GM18520 (cell line): Measurements from ENCODE around the gene TRIM67.
"Not testable (repeated sequence)": the region's sequence is repeated elsewhere in the genome, so short reads cannot be mapped to it uniquely, and the experiment has no call there.

ENCODE experiments used
- ATAC-seq: cut with Tn5 transposase; IDR thresholded peaks from one replicate; pipeline ENCODE4 v1.9.1; 2021; ENCODE audit not compliant: unreplicated experiment

Gene TRIM67

DNA sequence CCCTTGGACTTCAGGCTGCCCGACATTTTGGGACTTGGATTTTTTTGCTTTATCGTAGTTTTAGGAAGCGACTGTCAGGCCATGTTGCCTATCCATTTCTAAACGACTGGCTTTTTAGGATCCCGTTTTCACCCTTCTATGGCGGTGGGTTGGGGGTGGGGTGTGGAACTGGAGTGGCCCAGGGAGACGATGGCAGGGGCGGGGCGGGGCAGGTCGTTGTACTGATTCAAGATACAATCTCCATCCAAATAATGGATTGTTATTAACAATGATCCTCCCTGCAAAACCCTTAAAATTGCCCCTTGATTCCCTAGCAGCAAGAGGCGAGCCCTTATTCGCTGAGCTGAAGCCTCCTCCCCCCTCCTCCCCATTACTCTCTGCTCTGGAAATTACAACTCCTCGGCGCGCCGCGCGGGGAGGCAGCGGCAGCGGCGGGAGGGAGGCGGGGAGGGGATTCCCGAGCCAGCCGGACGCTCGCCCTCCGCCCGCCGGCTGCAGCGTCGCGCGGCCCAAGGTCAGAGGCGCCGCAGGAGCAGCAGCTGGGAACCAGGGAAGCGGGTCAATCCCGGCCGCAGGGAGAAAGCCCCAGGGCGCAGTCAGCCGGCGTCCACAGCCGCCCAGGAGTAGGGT lies at the start of gene TRIM67:
TRIM67 (plus strand) TSS at position 392 of the 630 bp plus-strand sequence. CDS start 912 bp downstream, outside the sequence.
- ATAC-seq: no peak

DNA sequence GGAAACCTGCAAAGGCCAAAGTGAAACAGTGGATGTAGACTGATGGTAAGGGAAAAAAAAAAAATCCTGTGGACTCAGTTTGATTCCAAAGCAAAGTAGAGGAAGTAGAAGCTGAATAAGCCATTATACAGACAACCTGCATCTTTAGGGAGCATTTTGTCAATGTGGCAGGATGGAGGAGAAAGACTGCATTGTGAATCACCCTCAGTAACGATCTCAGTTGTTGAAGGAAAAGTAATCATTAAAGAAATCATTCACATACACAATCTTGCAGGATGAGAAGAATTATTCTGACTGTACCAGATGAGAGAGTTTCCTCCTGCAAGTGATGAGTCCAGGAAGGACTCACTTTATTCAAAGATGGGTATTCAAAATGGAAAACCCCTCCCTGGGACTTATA lies 45.1 kb upstream of the TRIM67 start:
- ATAC-seq: no peak

DNA sequence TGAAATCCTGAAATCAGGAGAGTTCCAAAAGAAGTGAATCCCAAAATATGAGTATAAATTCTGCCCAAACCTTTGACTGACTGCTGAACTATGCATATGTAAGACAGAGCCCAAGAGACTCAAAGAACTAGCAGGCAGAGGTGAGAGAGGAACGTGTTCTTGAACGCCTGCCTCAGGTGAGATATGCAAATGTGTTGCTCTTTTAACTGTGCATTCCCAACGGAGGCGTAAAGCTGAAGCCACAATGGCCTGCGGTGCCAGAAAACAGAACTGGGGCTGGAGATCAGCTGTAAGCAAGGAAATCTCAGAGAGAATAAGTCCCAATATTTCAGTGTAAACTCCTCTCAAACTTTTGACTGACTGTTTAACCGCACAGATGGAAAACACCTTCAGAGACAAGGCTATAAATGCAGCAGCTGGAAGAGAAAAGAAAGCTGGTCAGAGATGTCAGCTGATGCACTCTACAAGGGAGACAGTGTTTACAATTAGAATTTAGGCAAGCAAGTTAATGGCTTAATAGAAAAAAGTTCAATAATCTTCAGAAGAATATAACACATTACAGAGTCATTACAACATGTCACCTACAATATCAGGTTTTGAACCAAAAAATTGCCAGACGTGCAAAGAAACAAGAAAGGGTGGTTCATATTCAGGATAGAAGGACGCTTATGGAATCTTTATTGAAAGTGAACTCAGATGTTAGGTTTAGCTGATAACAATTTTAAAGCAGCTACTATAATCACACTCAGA lies 43.0 kb upstream of the TRIM67 start:
- no peak for ATAC-seq

DNA sequence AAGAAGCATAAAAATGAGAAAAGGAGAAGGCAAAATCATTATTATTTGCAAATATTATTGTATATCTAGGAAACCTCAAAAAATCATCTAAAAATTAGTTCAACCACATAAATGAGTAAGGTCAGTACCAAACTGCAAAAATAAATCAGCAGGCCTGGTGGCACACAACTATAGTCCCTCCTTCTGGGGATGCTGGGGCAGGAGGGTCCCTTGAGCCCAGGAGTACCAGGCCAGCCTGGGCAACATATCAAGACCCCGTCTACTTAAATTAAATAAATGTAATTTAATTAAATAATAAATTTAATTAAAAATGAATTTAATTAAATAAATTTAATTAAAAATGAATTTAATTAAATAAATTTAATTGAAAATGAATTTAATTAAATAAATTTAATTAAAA lies 40.3 kb upstream of the TRIM67 start:
- ATAC-seq: no peak

DNA sequence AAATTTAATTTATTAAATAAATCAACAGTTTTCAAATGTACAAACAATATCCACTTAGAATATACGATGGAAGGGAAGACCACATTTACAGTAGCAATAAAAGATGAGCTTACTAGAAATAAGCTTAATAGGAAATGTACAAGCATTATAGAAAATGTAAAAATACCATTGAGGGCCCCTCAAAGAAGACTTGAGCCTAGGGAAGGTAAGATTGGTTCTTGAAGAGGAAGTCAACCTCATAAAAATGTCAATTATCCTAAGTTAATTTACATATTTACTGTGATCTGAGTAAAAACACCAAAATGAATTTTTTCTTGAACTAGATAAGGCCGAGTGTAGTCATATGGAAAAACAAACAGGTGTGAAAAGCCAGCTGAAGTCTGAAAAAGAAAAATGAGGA lies 39.7 kb upstream of the TRIM67 start:
- ATAC-seq: no peak

DNA sequence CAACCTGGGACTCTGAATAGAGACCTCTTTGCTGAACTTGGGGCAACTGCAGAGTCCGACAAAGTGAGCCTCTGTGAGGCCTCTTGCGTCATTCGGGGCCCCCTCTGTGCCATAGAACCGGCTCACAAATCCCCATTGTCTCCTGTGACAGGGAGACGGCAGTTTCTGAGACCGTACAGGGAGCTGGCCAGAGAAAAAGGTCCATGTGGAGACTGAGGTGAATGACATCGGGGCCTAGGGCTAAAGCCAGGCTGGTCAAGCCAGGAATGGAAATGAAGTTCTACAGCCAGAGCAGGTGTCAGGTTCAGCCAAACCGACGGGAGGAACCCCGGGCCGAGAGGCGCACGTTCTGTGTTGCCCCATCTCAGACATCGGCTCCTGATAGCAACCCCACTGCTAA lies 37.1 kb upstream of the TRIM67 start:
- no peak for ATAC-seq

DNA sequence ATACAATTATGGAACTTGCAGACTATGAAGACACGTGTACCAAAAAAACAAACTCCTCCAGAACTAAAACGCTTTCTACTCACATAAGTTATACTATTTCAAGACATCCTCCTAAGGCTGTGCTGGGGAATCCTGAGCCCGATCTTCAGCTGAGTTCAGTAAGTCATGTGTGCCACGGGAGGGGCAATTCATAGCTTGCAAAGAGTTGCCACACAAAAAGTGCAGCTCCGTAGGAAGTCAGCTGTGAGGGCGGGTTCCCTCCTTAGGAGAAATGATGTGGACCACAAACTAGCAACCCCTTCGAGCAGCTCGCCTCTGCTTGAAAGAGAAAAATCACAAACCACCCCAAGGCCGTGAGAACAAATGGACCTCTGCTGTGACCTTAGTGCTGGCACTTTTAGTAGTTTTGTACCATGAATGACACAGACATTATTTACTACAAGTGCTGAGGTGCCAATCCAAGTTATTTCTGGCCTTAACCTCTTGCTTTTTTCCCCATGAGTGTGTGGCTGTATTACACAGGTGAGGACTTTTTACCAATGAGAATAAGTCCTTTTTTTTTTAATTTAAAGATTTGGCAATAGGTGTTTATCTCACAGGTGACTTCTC lies 35.8 kb upstream of the TRIM67 start:
- no peak for ATAC-seq

DNA sequence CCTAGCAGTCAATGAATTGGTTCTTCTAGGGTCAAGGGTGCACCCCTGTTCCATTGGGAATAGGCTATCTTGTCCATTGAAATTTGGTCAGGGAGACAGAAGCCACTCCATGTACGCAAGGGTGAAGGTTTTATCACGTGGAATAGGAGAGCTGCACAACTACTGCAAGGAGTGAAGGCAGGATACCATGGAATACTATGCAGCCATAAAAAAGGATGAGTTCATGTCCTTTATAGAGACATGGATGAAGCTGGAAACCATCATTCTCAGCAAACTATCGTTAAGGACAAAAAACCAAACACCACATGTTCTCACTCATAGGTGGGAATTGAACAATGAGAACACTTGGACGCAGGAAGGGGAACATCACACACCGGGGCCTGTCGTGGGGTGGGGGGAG lies 34.8 kb upstream of the TRIM67 start:
- ATAC-seq: not testable (repeated sequence)

DNA sequence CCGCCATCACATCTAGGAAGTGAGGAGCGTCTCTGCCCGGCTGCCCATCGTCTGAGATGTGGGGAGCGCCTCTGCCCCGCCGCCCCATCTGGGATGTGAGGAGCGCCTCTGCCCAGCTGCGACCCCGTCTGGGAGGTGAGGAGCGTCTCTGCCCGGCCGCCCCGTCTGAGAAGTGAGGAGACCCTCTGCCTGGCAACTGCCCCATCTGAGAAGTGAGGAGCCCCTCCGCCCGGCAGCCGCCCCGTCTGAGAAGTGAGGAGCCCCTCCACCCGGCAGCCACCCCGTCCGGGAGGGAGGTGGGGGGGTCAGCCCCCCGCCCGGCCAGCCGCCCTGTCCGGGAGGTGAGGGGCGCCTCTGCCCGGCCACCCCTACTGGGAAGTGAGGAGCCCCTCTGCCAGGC lies 33.4 kb upstream of the TRIM67 start:
- ATAC-seq: not testable (repeated sequence)

DNA sequence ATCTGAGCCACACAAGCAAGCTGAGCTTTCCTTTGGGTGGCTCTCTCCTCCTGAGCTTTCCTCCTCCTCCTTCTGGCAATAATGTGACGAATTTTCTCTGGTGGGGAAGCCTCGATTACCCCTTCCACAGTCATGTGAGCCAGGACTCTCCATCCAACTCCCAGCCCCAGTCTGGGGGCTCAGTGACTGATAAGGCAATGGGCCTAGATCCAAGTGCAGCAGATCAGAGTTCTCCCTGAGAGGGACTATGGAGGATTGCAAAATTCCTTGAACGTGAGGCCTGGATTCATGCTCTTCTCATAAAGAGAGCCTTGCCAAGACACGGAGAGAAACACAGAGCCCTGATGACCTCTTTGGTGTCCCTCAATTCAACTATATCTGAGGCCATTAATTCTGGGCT lies 31.3 kb upstream of the TRIM67 start:
- no peak for ATAC-seq

DNA sequence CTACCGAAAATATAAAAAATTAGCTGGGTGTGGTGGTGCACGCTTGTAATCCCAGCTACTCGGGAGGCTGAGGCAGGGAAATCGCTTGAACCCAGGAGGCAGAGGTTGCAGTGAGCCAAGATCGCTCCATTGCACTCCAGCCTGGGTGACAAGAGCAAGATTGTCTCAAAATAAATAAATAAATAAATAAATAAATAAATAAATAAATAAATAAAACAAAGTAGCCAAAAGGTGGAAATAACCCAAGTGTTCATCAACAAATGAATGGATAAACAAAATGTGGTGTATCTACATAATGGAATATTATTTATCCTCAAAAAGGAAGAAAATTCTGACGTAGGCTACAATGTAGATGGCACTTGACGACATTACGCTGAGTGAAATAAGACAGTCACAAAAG lies 29.3 kb upstream of the TRIM67 start:
- not testable (repeated sequence) for ATAC-seq

DNA sequence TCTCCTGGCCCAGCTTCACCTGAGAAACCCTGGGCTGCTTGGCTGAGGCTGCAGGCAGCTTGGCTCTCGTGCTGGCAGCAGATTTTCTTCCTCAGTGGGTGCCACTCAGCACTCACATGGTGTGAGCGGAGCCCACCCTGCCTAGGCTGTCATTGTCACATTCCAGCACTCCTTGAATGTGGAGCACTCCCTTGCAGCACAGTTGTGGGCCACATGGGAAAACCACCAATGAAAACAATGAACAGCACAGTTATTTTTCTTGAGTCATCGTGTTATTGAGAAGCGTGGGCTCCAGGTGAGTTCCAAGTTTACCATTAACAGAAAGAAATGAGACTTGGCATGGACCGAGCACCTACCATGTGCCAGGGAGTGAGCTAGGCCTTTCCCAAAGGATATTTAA lies 27.2 kb upstream of the TRIM67 start:
- ATAC-seq: no peak

DNA sequence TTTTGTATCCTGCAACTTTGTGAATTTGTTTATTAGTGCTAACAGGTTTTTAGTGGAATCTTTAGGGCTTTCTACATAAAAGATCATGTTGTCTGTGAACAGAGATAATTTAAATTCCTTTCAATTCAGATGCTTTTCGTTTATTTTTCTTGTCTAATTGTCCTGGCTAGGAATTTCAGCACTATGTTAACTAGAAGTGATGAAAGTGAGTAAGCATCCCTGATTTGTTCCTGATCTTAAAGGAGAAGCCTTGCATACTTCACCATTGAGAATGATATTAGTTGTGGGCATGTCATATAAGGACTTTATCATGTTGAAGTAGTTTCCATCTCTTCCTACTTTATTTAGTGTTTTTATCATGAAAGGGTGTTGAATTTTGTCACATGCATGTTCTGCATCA lies 23.6 kb upstream of the TRIM67 start:
- ATAC-seq: no peak

DNA sequence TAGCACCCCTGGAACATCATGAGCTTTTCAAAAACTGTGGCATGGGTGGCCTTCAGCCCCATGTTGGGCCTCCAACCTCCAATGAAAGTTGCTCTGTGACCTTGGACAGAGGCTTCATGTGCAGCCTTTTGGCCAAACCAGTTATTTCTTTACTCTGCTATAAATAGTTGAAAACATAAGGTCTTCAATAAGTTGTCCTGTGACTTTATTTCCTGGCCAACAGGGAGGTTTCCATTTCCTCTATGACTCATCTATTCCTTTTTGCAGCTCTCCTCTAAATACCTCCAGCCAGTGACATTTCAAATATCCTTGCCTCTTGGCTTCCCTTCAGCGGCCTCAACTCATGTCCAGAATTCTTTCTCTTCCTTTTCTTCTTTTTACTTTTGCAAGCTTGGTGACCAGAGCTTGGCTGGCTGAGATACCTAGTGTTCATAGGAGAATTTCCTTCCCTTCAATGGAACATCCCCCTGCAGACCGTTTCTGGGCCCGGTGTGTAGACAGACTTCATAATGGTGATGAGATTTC lies 22.7 kb upstream of the TRIM67 start:
- no peak for ATAC-seq

DNA sequence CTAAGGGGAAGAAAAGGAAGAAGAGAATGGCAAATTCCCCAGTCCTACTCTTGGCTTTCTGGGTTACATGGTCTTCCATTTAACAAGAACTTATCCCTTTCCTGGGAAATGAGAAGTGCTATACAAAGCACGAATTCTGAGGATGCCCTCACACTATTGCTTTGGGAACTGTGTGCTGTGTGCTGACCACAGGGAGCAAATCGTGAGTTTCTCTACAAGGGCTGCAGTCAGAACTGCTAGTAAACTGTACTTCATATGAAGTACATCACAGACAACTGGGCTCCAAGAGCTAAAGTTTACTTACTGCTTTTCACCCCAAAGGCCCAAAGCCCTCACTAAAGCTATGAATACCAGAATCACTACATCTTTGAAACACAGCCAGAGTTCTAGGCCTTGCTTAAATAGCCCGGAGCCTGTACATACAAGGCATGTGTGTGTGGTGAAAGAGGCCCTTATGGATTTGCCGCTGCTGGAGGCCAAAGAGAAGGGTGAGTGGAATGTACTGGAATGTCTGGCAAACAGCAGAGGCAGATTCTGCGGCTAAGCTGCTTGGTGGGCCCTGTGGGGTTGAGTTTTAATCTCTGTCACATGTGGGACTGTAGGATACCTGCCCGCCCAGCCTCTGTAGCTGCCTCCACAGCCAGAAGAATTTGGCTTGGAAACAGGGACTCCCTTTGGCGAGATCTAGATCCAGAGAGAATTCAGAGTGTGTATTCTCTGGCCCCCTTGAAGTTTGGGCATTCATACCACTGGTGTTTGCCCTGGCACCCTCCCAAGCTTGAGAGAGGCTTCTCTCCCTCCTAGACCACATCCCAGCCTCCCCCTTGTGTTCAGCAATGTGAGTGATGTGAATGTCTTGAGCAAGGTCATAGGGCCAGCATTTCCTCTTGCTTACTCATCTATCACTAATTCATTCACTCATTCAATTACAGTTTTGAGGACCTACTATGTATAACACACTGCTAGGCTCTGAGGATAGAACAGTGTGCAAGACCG lies 21.9 kb upstream of the TRIM67 start:
- no peak for ATAC-seq

DNA sequence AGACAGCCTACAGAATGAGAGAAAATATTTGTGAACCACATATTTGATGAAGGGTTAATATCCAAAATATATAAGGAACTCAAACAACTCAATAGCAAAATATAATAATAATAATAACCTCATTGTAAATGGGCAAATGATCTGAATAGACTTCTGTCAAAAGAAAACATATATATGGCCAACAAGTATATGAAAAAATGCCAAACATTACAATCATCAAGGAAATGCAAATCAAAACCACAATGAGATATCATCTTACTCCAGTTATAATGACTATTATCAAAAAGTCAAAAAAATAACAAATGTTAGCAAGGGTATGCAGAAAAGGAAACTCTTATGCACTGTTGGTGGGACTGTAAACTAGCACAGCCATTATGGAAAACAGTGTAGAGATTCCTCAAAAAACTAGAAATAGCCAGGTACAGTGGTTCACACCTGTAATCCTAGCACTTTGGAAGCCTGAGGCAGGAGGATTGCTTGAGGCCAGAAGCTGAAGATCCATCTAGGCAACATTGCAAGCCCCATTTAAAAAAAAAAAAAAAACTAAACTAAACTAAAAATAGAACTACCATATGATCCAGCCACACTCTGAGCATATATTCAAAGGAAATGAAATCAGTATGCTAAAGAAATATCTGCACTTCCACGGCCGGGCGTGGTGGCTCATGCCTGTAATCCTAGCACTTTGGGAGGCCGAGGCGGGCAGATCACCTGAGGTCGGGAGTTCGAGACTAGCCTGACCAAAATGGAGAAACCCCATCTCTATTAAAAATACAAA lies 17.3 kb upstream of the TRIM67 start:
- ATAC-seq: no peak

DNA sequence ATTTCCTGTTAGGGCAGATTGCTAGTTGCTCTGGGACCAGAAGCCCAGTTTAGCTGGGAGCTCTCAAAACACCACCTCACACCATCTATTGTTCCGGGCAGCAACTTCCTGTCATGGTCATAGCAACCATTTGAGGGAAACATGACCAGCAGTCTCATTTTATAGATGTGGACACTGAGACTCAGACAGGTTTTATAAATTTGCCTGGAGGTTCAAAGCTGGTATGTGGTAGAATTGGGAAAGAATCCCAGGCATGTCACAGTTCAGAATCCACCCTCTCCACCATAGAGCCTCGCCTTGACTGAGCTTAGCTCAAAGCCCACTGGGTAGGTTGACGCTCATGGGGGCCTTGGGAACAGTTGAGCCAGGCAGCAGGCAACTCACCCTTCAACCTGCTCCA lies 14.0 kb upstream of the TRIM67 start:
- ATAC-seq: no peak

DNA sequence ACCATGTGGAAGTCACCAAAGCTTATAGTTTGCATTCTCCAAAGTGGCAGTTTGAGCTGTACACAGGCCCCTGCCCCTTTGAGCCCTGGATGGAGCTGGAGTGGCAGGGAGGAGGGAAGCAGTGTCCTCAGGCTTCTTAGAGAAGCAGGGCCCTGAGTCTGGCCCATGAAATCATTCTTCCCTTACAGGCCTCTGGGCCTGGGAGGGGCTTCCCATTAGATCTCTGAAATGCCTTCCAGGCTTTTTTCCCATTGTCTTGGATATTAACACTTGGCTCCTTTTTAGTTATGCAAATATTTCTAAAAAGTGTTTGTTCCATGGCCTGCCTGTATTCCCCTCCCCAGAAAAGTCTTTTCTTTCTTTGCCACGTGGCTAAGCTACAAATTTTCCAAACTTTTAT lies 10.0 kb upstream of the TRIM67 start:
- no peak for ATAC-seq

DNA sequence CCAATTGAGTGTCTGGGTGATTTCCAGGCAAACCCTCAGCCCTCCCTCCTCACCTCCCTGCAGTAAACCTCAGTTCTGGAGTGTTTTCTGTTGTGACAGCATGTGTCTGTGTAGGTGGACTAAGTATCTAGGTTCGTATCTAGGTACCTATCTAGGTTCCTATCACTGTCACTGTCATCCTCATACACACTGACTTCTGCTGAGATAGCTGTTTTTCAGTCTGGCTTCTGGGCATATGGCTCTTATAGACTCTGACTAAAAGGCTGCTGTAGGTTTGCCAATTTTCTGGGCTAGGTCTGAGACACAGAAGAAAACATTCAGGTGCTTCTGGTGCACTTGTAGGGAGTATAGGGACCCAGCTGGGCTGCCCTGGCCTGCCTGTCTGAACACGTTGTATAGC lies 8.1 kb upstream of the TRIM67 start:
- no peak for ATAC-seq

DNA sequence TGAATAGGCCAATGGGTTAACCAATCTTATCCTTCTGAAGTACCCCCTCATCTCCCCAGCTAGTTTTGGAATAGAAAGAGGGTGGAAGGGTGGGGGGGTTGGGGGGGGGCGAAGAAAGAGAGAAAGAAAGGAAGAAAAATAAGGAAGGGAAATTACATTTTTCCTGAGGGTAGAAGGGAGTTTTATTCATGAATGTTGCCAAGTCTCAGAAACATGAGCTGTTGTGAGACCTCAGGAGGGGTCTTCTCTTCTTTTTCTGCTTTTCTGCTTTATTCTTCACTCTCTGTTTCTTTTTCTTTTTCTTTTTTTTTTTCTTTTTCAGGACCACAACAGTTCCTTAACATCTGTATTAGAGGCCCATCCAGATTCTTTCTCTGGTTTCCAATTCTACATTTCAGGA lies 6.0 kb upstream of the TRIM67 start:
- ATAC-seq: no peak
